NCI-H1417 treated with DMSO at 0.1 percent for 48 hours (cell line): ENCODE results near the gene NGF.

Source experiments
- DNase-seq: peaks from one replicate; lab custom pipeline; 2025; lab: John Stamatoyannopoulos, UW

NGF gene

GRCh38 chr1:115336741-115337140, 1.3 kb downstream of the NGF start:
- peak; percentile 41 for DNase-seq

- DNase-seq = no peak
Measured at GRCh38 chr1:115332813-115333608, 5.0 kb downstream of the NGF start.

GRCh38 chr1:115331558-115332331, 6.3 kb downstream of the NGF start:
- no peak for DNase-seq

- no peak for DNase-seq
Measured at GRCh38 chr1:115330480-115331013, 7.5 kb downstream of the NGF start.

- no peak for DNase-seq
Measured at GRCh38 chr1:115329965-115330364, 8.1 kb downstream of the NGF start.

GRCh38 chr1:115327270-115327669, 10.8 kb downstream of the NGF start:
- DNase-seq = no peak

GRCh38 chr1:115326419-115326818, 11.6 kb downstream of the NGF start:
- no peak for DNase-seq

- DNase-seq = no peak
Measured at GRCh38 chr1:115325874-115326273, 12.2 kb downstream of the NGF start.

GRCh38 chr1:115324649-115325420, 13.2 kb downstream of the NGF start:
- no peak for DNase-seq

- DNase-seq = no peak
Measured at GRCh38 chr1:115323366-115324004, 14.6 kb downstream of the NGF start.

GRCh38 chr1:115322631-115323030, 15.4 kb downstream of the NGF start:
- no peak for DNase-seq

- no peak for DNase-seq
Measured at GRCh38 chr1:115320377-115320776, 17.7 kb downstream of the NGF start.

GRCh38 chr1:115319706-115320105, 18.3 kb downstream of the NGF start:
- no peak for DNase-seq

- DNase-seq = no peak
Measured at GRCh38 chr1:115317101-115318012, 20.7 kb downstream of the NGF start.

GRCh38 chr1:115314765-115315164, 23.3 kb downstream of the NGF start:
- DNase-seq = no peak

GRCh38 chr1:115314092-115314491, 24.0 kb downstream of the NGF start:
- DNase-seq = no peak

GRCh38 chr1:115313182-115313581, 24.9 kb downstream of the NGF start:
- DNase-seq = no peak

- DNase-seq = no peak
Measured at GRCh38 chr1:115312742-115313141, 25.3 kb downstream of the NGF start.

GRCh38 chr1:115311474-115311989, 26.5 kb downstream of the NGF start:
- no peak for DNase-seq
